Renal pelvis (tissue), 12 donors: Measurements from ENCODE around the gene FOLR1. TPM values are rescaled to one million over a fixed set of nuclear protein-coding genes. Genes with fewer than 3 reads are reported as not detected.
"Not testable (repeated sequence)": the region's sequence is repeated elsewhere in the genome, so short reads cannot be mapped to it uniquely, and the experiment has no call there.

Experiments used
- DNase-seq: peaks from one replicate; pipeline ENCODE4 v3.0.0-alpha.2; 2013
- long read RNA-seq, 16 experiments: transcript quantifications; one replicate each; lab custom pipeline, GENCODE V29; 2026
- polyA plus RNA-seq, 3 donors: library from polyadenylated mRNA; unstranded; fragments of 120-200 nt; gene quantifications; one replicate each; pipeline ENCODE4 v1.2.1, GENCODE V29; 2013; ENCODE audit not compliant: insufficient read length in 3 of 3

Gene FOLR1
- 10 to 100 TPM; 57.5 to 59.1 (median 57.9) TPM for polyA plus RNA-seq
- long read RNA-seq, donor 1, transcript FOLR1-204 (6 exons, 1,061 nt) = major isoform, 9 of 20 reads
- long read RNA-seq, donor 1, transcript FOLR1-202 (4 exons, 996 nt) = minor isoform, 7 of 20 reads
- long read RNA-seq, donor 1, partial matches to known transcripts = 0 of 20 reads
- long read RNA-seq, donor 1, other reads (novel, unspliced or antisense) = 0 of 20 reads
- long read RNA-seq, donor 2, transcript FOLR1-202 (4 exons, 996 nt) = major isoform, 18 of 49 reads
- long read RNA-seq, donor 2, transcript FOLR1-201 (5 exons, 1,130 nt) = minor isoform, 10 of 49 reads
- long read RNA-seq, donor 2, transcript FOLR1-204 (6 exons, 1,061 nt) = minor isoform, 11 of 49 reads
- long read RNA-seq, donor 2, partial matches to known transcripts = 10 of 49 reads
- long read RNA-seq, donor 2, other reads (novel, unspliced or antisense) = 0 of 49 reads
- long read RNA-seq, donor 3, transcript FOLR1-204 (6 exons, 1,061 nt) = major isoform, 9 of 30 reads
- long read RNA-seq, donor 3, transcript FOLR1-202 (4 exons, 996 nt) = major isoform, 9 of 30 reads
- long read RNA-seq, donor 3, partial matches to known transcripts = 8 of 30 reads
- long read RNA-seq, donor 3, other reads (novel, unspliced or antisense) = 0 of 30 reads
- long read RNA-seq, donor 4, transcript FOLR1-201 (5 exons, 1,130 nt) = minor isoform, 5 of 29 reads
- long read RNA-seq, donor 4, transcript FOLR1-204 (6 exons, 1,061 nt) = minor isoform, 8 of 29 reads
- long read RNA-seq, donor 4, transcript FOLR1-202 (4 exons, 996 nt) = major isoform, 15 of 29 reads
- long read RNA-seq, donor 4, partial matches to known transcripts = 0 of 29 reads
- long read RNA-seq, donor 4, other reads (novel, unspliced or antisense) = 0 of 29 reads
- long read RNA-seq, donor 5, transcript FOLR1-204 (6 exons, 1,061 nt) = minor isoform, 5 of 27 reads
- long read RNA-seq, donor 5, transcript FOLR1-202 (4 exons, 996 nt) = major isoform, 9 of 27 reads
- long read RNA-seq, donor 5, partial matches to known transcripts = 10 of 27 reads
- long read RNA-seq, donor 5, other reads (novel, unspliced or antisense) = 0 of 27 reads
- long read RNA-seq, donor 6, transcript FOLR1-202 (4 exons, 996 nt) = minor isoform, 10 of 36 reads
- long read RNA-seq, donor 6, transcript FOLR1-201 (5 exons, 1,130 nt) = major isoform, 16 of 36 reads
- long read RNA-seq, donor 6, transcript FOLR1-204 (6 exons, 1,061 nt) = minor isoform, 10 of 36 reads
- long read RNA-seq, donor 6, partial matches to known transcripts = 0 of 36 reads
- long read RNA-seq, donor 6, other reads (novel, unspliced or antisense) = 0 of 36 reads
- long read RNA-seq, donor 7, transcript FOLR1-202 (4 exons, 996 nt) = major isoform, 12 of 44 reads
- long read RNA-seq, donor 7, transcript FOLR1-204 (6 exons, 1,061 nt) = minor isoform, 11 of 44 reads
- long read RNA-seq, donor 7, transcript FOLR1-201 (5 exons, 1,130 nt) = minor isoform, 5 of 44 reads
- long read RNA-seq, donor 7, partial matches to known transcripts = 15 of 44 reads
- long read RNA-seq, donor 7, other reads (novel, unspliced or antisense) = 0 of 44 reads
- long read RNA-seq, donor 8, partial matches to known transcripts = 0 of 3 reads
- long read RNA-seq, donor 8, other reads (novel, unspliced or antisense) = 0 of 3 reads
- long read RNA-seq, donor 9, transcript FOLR1-204 (6 exons, 1,061 nt) = minor isoform, 12 of 45 reads
- long read RNA-seq, donor 9, transcript FOLR1-201 (5 exons, 1,130 nt) = minor isoform, 10 of 45 reads
- long read RNA-seq, donor 9, transcript FOLR1-202 (4 exons, 996 nt) = major isoform, 13 of 45 reads
- long read RNA-seq, donor 9, partial matches to known transcripts = 10 of 45 reads
- long read RNA-seq, donor 9, other reads (novel, unspliced or antisense) = 0 of 45 reads
- long read RNA-seq, donor 10, transcript FOLR1-201 (5 exons, 1,130 nt) = major isoform, 12 of 33 reads
- long read RNA-seq, donor 10, transcript FOLR1-204 (6 exons, 1,061 nt) = minor isoform, 10 of 33 reads
- long read RNA-seq, donor 10, transcript FOLR1-202 (4 exons, 996 nt) = minor isoform, 11 of 33 reads
- long read RNA-seq, donor 10, partial matches to known transcripts = 0 of 33 reads
- long read RNA-seq, donor 10, other reads (novel, unspliced or antisense) = 0 of 33 reads
- long read RNA-seq, donor 11, transcript FOLR1-202 (4 exons, 996 nt) = major isoform, 6 of 9 reads
- long read RNA-seq, donor 11, partial matches to known transcripts = 0 of 9 reads
- long read RNA-seq, donor 11, other reads (novel, unspliced or antisense) = 0 of 9 reads
- long read RNA-seq, donor 12, transcript FOLR1-202 (4 exons, 996 nt) = major isoform, 16 of 37 reads
- long read RNA-seq, donor 12, transcript FOLR1-204 (6 exons, 1,061 nt) = minor isoform, 7 of 37 reads
- long read RNA-seq, donor 12, transcript FOLR1-201 (5 exons, 1,130 nt) = minor isoform, 8 of 37 reads
- long read RNA-seq, donor 12, partial matches to known transcripts = 5 of 37 reads
- long read RNA-seq, donor 12, other reads (novel, unspliced or antisense) = 0 of 37 reads
- long read RNA-seq, donor 13, transcript FOLR1-204 (6 exons, 1,061 nt) = minor isoform, 5 of 22 reads
- long read RNA-seq, donor 13, transcript FOLR1-202 (4 exons, 996 nt) = major isoform, 13 of 22 reads
- long read RNA-seq, donor 13, partial matches to known transcripts = 0 of 22 reads
- long read RNA-seq, donor 13, other reads (novel, unspliced or antisense) = 0 of 22 reads
- long read RNA-seq, donor 14 = 0 reads
- long read RNA-seq, donor 15, transcript FOLR1-204 (6 exons, 1,061 nt) = major isoform, 11 of 24 reads
- long read RNA-seq, donor 15, transcript FOLR1-202 (4 exons, 996 nt) = minor isoform, 5 of 24 reads
- long read RNA-seq, donor 15, transcript FOLR1-201 (5 exons, 1,130 nt) = minor isoform, 7 of 24 reads
- long read RNA-seq, donor 15, partial matches to known transcripts = 0 of 24 reads
- long read RNA-seq, donor 15, other reads (novel, unspliced or antisense) = 0 of 24 reads
- long read RNA-seq, donor 16, transcript FOLR1-204 (6 exons, 1,061 nt) = minor isoform, 11 of 39 reads
- long read RNA-seq, donor 16, transcript FOLR1-201 (5 exons, 1,130 nt) = minor isoform, 10 of 39 reads
- long read RNA-seq, donor 16, transcript FOLR1-202 (4 exons, 996 nt) = major isoform, 18 of 39 reads
- long read RNA-seq, donor 16, partial matches to known transcripts = 0 of 39 reads
- long read RNA-seq, donor 16, other reads (novel, unspliced or antisense) = 0 of 39 reads

DNA sequence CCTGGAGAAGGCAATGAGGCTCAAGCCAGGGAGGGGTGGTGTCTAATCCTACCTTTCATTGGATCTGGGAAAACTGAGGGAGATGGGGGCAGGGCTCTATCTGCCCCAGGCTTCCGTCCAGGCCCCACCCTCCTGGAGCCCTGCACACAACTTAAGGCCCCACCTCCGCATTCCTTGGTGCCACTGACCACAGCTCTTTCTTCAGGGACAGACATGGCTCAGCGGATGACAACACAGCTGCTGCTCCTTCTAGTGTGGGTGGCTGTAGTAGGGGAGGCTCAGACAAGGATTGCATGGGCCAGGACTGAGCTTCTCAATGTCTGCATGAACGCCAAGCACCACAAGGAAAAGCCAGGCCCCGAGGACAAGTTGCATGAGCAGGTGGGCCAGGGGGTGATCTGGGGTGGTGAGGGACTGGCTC is at the start of gene FOLR1:
FOLR1 (plus strand) TSS at position 180 of the 421 bp plus-strand sequence; CDS start at position 214, 34 bp downstream.
- DNase-seq = peak; percentile 28

GRCh38 chr11:72142543-72142942 is 49.4 kb upstream of the FOLR1 start:
- DNase-seq = not testable (repeated sequence)

DNA sequence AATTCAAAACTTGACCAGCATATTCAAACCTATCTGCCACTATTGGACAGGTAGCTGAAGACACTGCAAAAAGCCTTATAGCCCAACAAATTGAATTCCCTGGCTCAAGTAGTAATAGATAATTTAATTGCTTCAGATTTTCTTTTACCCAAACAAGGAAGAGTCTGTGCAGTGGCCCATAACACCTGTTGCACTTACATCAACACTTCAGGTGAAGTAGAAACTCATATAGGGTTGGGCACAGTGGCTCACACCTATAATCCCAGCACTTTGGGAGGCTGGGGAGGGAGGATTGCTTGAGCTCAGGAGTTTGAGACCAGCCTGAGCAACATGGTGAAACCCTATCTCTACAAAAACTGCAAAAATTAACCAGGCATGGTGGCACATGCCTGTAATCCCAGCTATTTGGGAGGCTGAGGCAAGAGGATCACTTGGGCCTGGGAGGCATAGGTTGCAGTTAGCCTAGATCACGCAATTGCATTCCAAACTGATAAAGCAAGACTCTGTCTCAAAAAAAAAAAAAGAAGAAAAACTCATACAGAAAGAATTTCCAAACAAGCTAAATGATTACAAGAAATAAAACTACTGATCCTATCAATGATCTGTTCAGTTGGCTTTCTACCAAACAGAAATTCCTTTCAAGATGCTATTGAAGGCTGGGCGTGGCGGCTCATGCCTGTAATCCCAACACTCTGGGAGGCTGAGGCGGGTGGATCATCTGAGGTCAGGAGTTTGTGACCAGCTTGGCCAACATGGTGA is 47.0 kb upstream of the FOLR1 start:
- no peak for DNase-seq

- DNase-seq = no peak
Observed at GRCh38 chr11:72146625-72147024, 45.3 kb upstream of the FOLR1 start.

GRCh38 chr11:72150882-72151281 is 41.1 kb upstream of the FOLR1 start:
- DNase-seq = no peak

GRCh38 chr11:72153874-72154273 is 38.1 kb upstream of the FOLR1 start:
- DNase-seq = not testable (repeated sequence)

GRCh38 chr11:72154816-72155215 is 37.1 kb upstream of the FOLR1 start:
- no peak for DNase-seq

GRCh38 chr11:72155751-72156150 is 36.2 kb upstream of the FOLR1 start:
- no peak for DNase-seq

DNA sequence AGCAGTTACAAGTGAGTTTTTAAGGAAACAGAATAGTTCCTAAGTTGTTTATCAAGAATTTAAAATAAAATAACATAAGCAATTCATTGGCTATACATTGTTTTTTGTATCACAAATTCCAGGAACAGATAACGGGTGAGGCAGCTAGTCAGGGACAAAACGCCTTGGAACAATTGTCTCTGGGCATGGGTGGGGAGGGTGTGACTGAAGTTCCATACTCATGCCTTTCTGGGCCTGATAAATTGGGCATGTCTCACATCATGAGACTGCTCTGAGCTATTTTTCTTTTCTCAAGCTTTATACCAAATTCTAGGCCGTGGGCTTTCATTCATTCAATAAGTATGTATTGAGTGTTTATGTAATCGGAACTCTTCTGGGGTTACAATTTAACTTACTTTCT is 34.8 kb upstream of the FOLR1 start:
- no peak for DNase-seq

GRCh38 chr11:72160319-72160718 is 31.6 kb upstream of the FOLR1 start:
- DNase-seq = no peak

DNA sequence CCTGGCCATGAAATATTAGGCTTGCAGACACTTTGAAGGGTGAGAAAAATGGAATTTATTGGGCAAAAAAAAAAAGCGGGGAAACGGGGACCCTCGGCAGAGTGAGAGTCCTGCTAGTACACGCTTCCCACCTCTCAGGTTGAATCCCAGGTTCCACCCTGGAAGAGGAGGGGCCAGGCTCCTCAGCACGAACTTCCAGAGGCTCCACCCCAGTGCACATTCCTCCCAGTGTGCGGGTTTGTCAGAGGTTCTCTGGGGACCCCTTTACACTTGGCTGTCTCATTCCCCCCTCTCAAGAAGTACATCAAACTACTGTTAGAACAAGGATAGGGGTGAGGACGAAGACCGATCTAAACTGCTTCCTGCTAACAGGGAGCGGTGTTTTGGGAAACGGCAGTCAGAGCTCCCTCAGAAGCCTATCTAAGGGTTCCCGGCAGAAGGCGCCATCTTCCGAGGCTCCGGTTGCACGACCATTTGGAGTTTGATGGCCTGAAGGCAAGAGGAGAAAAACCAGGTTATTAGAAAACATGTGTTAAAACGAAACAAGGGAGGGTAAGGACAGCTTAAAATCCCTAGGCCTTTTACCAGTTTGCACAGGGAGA is 28.9 kb upstream of the FOLR1 start:
- no peak for DNase-seq

DNA sequence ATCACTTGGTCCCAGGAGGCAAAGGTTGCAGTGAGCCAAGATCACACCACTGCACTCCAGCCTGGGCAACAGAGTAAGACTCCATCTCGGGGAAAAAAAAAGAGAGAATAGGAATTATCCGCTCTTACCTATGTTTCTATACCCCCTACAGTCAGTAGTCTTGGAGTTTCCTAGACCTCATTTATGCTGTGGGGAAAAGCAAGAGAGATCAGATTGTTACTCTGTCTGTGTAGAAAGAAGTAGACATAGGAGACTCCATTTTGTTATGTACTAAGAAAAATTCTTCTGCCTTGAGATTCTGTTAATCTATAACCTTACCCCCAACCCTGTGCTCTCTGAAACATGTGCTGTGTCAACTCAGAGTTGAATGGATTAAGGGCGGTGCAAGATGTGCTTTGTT is 27.8 kb upstream of the FOLR1 start:
- DNase-seq = not testable (repeated sequence)

DNA sequence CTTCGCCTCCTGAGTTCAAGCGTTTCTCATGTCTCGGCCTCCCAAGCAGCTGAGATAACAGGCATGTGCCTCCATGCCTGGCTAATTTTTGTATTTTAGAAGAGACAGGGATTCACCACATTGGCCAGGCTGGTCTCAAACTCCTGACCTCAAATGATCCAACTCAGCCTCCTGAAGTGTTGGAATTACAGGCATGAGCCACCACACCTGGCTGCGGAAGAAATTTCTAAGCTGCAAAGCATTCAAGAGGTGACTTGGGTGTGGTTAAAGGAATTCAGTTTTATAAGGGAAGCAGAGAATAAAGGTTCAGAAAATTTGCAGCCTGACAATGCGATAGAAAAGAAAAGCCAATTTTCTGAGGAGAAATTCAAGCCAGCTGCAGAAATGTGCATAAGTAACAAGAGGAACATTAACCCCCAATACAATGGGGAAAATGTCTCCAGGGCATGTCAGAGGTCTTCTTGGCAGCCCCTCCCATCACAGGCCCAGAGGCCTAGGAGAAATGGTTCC is 22.8 kb upstream of the FOLR1 start:
- DNase-seq = not testable (repeated sequence)

DNA sequence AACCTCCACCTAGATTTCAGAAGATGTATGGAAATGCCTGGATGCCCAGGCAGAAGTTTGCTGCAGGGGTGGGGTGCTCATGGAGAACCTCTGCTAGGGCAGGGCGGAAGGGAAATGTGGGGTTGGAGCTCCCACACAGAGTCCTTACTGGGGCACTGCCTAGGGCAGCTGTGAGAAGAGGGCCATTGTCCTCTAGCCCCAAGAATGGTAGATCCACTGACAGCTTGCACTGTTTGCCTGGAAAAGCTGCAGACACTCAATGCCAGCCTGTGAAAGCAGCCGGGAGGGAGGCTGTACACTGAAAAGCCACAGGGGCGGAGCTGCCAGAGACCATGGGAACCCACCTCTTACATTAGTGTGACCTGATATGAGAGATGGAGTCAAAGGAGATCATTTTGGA is 22.2 kb upstream of the FOLR1 start:
- not testable (repeated sequence) for DNase-seq

GRCh38 chr11:72172043-72172442 is 19.9 kb upstream of the FOLR1 start:
- not testable (repeated sequence) for DNase-seq

GRCh38 chr11:72173291-72173690 is 18.6 kb upstream of the FOLR1 start:
- DNase-seq = no peak
